ENCODE measurements around the gene NDUFS4. TPM values are rescaled to one million over a fixed set of nuclear protein-coding genes. Genes with fewer than 3 reads are reported as not detected.

Gene NDUFS4
- total and polyA plus RNA-seq, 9 of the 15 experiments (the other 6 are each of a cell fraction or from before 2014, with no cell fraction given): 68.7 to 313 (median 113) TPM

- no peak for TF ChIP-seq ZFP91 (CRISPR knock-in tag; IDR thresholded peaks at IDR 0.05)
- no peak for TF ChIP-seq ZNF830 (CRISPR knock-in tag; IDR thresholded peaks at IDR 0.05)
- TF ChIP-seq MGA (IDR thresholded peaks at IDR 0.05): no peak
- TF ChIP-seq NELFE (IDR thresholded peaks at IDR 0.05; ENCODE audit: insufficient read depth, insufficient read length): no peak
- no peak for TF ChIP-seq MEIS2 (IDR thresholded peaks at IDR 0.05; ENCODE audit: partially characterized antibody)
- TF ChIP-seq ZNF143 (CRISPR knock-in tag; IDR thresholded peaks at IDR 0.05): no peak
- no peak for TF ChIP-seq ARID1B (IDR thresholded peaks at IDR 0.05)
- no peak for TF ChIP-seq RCOR1 (IDR thresholded peaks at IDR 0.05; ENCODE audit: borderline replicate concordance in 1 of 2, low read depth in 2 of 2, low read length in 2 of 2)
- no peak for TF ChIP-seq BRCA1 (IDR thresholded peaks at IDR 0.05)
- no peak for TF ChIP-seq BRCA1 (CRISPR knock-in tag; IDR thresholded peaks at IDR 0.05)
- TF ChIP-seq ZNF277 (CRISPR knock-in tag; IDR thresholded peaks at IDR 0.05; ENCODE audit: borderline replicate concordance): no peak
Observed at GRCh38 chr5:53537711-53538110, 22.7 kb upstream of the NDUFS4 start (continued).
